Measurements from ENCODE around the gene MUTYH.

Gene MUTYH

GRCh38 chr1:45321444-45321843 lies 18.8 kb downstream of the MUTYH start:
- no peak overlapping the region for H2AFZ ChIP-seq (ENCODE audit: low read length, unreplicated experiment)

GRCh38 chr1:45319761-45320160 lies 20.5 kb downstream of the MUTYH start:
- Histone ChIP-seq H3K4me1 (ENCODE audit: control insufficient read depth, insufficient read depth, low read length, unreplicated experiment) (no peaks in the 10 kb centered on the region), H2AFZ (ENCODE audit: low read length, unreplicated experiment) (no peak overlapping the region), H3K27ac (ENCODE audit: low read depth, low read length) (no peak overlapping the region), H3K27me3 (ENCODE audit: insufficient read depth, low read length) (no peaks in the 10 kb centered on the region; the same call in 1 of the 2 replicates), H3K79me2 (ENCODE audit: control insufficient read depth, insufficient read depth, low read length, unreplicated experiment) (no peaks in the 10 kb centered on the region), H3K36me3 (ENCODE audit: insufficient read depth, low read length) (no peaks in the 10 kb centered on the region), H3K4me3 (ENCODE audit: low read depth, low read length) (no peak overlapping the region)

More at GRCh38 chr1:45321444-45321843, 18.8 kb downstream of the MUTYH start:
- no peaks in the 10 kb centered on the region; the same call in 1 of the 2 replicates for H3K27me3 ChIP-seq (ENCODE audit: insufficient read depth, low read length)
- peaks cover 11% of the 10 kb centered on the region for H3K4me1 ChIP-seq (ENCODE audit: control insufficient read depth, insufficient read depth, low read length, unreplicated experiment)
- no peak overlapping the region for H3K4me3 ChIP-seq (ENCODE audit: low read depth, low read length)
- no peaks in the 10 kb centered on the region for H3K79me2 ChIP-seq (ENCODE audit: control insufficient read depth, insufficient read depth, low read length, unreplicated experiment)
- H3K36me3 ChIP-seq (ENCODE audit: insufficient read depth, low read length) = no peaks in the 10 kb centered on the region
- H3K27ac ChIP-seq (ENCODE audit: low read depth, low read length) = no peak overlapping the region

- no peaks in the 10 kb centered on the region for H3K4me1 ChIP-seq (ENCODE audit: control insufficient read depth, insufficient read depth, low read length, unreplicated experiment)
- H3K36me3 ChIP-seq (ENCODE audit: insufficient read depth, low read length) = no peaks in the 10 kb centered on the region
- no peaks in the 10 kb centered on the region for H3K79me2 ChIP-seq (ENCODE audit: control insufficient read depth, insufficient read depth, low read length, unreplicated experiment)
- H2AFZ ChIP-seq (ENCODE audit: low read length, unreplicated experiment) = no peak overlapping the region
- H3K4me3 ChIP-seq (ENCODE audit: low read depth, low read length) = no peak overlapping the region
- H3K27ac ChIP-seq (ENCODE audit: low read depth, low read length) = no peak overlapping the region
- H3K27me3 ChIP-seq (ENCODE audit: insufficient read depth, low read length) = no peaks in the 10 kb centered on the region; the same call in 1 of the 2 replicates
These were observed 23.1 kb downstream of the MUTYH start for GRCh38 chr1:45317166-45317565.

- no peak overlapping the region for H3K27ac ChIP-seq (ENCODE audit: low read depth, low read length)
These were observed 26.0 kb downstream of the MUTYH start for GRCh38 chr1:45314266-45314665.

GRCh38 chr1:45306905-45307304 lies 33.3 kb downstream of the MUTYH start:
- Histone ChIP-seq H3K4me3 (ENCODE audit: low read depth, low read length) (no peak overlapping the region), H3K27me3 (ENCODE audit: insufficient read depth, low read length) (no peaks in the 10 kb centered on the region), H3K4me1 (ENCODE audit: control insufficient read depth, insufficient read depth, low read length, unreplicated experiment) (peaks cover 19% of the 10 kb centered on the region), H2AFZ (ENCODE audit: low read length, unreplicated experiment) (no peak overlapping the region), H3K27ac (ENCODE audit: low read depth, low read length) (peak overlapping the region; percentile 17; the same call in 1 of the 2 replicates), H3K36me3 (ENCODE audit: insufficient read depth, low read length) (no peaks in the 10 kb centered on the region), H3K79me2 (ENCODE audit: control insufficient read depth, insufficient read depth, low read length, unreplicated experiment) (no peaks in the 10 kb centered on the region)

More at GRCh38 chr1:45314266-45314665, 26.0 kb downstream of the MUTYH start:
- Histone ChIP-seq H3K27me3 (ENCODE audit: insufficient read depth, low read length) (no peaks in the 10 kb centered on the region; the same call in 1 of the 2 replicates), H3K36me3 (ENCODE audit: insufficient read depth, low read length) (no peaks in the 10 kb centered on the region), H3K79me2 (ENCODE audit: control insufficient read depth, insufficient read depth, low read length, unreplicated experiment) (no peaks in the 10 kb centered on the region), H3K4me3 (ENCODE audit: low read depth, low read length) (no peak overlapping the region), H2AFZ (ENCODE audit: low read length, unreplicated experiment) (no peak overlapping the region), H3K4me1 (ENCODE audit: control insufficient read depth, insufficient read depth, low read length, unreplicated experiment) (no peaks in the 10 kb centered on the region)

- Histone ChIP-seq H3K79me2 (ENCODE audit: control insufficient read depth, insufficient read depth, low read length, unreplicated experiment) (no peaks in the 10 kb centered on the region), H3K4me3 (ENCODE audit: low read depth, low read length) (no peak overlapping the region), H3K4me1 (ENCODE audit: control insufficient read depth, insufficient read depth, low read length, unreplicated experiment) (peaks cover 19% of the 10 kb centered on the region), H2AFZ (ENCODE audit: low read length, unreplicated experiment) (no peak overlapping the region), H3K27ac (ENCODE audit: low read depth, low read length) (peak overlapping the region; percentile 17; the same call in 1 of the 2 replicates), H3K36me3 (ENCODE audit: insufficient read depth, low read length) (no peaks in the 10 kb centered on the region), H3K27me3 (ENCODE audit: insufficient read depth, low read length) (no peaks in the 10 kb centered on the region)
These were observed 33.9 kb downstream of the MUTYH start for GRCh38 chr1:45306319-45306718.

- Histone ChIP-seq H3K36me3 (ENCODE audit: insufficient read depth, low read length) (no peaks in the 10 kb centered on the region), H3K27me3 (ENCODE audit: insufficient read depth, low read length) (no peaks in the 10 kb centered on the region), H3K4me1 (ENCODE audit: control insufficient read depth, insufficient read depth, low read length, unreplicated experiment) (peaks cover 19% of the 10 kb centered on the region), H3K79me2 (ENCODE audit: control insufficient read depth, insufficient read depth, low read length, unreplicated experiment) (no peaks in the 10 kb centered on the region), H3K4me3 (ENCODE audit: low read depth, low read length) (no peak overlapping the region), H2AFZ (ENCODE audit: low read length, unreplicated experiment) (no peak overlapping the region), H3K27ac (ENCODE audit: low read depth, low read length) (no peak overlapping the region)
These were observed 35.0 kb downstream of the MUTYH start for GRCh38 chr1:45305231-45305630.

GRCh38 chr1:45304311-45305081 lies 35.7 kb downstream of the MUTYH start:
- Histone ChIP-seq H3K27ac (ENCODE audit: low read depth, low read length) (peak overlapping the region; percentile 69), H3K79me2 (ENCODE audit: control insufficient read depth, insufficient read depth, low read length, unreplicated experiment) (no peaks in the 10 kb centered on the region), H3K4me3 (ENCODE audit: low read depth, low read length) (peak overlapping the region; percentile 80), H2AFZ (ENCODE audit: low read length, unreplicated experiment) (no peak overlapping the region), H3K4me1 (ENCODE audit: control insufficient read depth, insufficient read depth, low read length, unreplicated experiment) (peaks cover 19% of the 10 kb centered on the region), H3K36me3 (ENCODE audit: insufficient read depth, low read length) (no peaks in the 10 kb centered on the region), H3K27me3 (ENCODE audit: insufficient read depth, low read length) (no peaks in the 10 kb centered on the region)

- peaks cover 19% of the 10 kb centered on the region for H3K4me1 ChIP-seq (ENCODE audit: control insufficient read depth, insufficient read depth, low read length, unreplicated experiment)
- H3K4me3 ChIP-seq (ENCODE audit: low read depth, low read length) = peak overlapping the region; percentile 80
- peak overlapping the region; percentile 39 for H2AFZ ChIP-seq (ENCODE audit: low read length, unreplicated experiment)
- H3K36me3 ChIP-seq (ENCODE audit: insufficient read depth, low read length) = no peaks in the 10 kb centered on the region
- no peaks in the 10 kb centered on the region for H3K79me2 ChIP-seq (ENCODE audit: control insufficient read depth, insufficient read depth, low read length, unreplicated experiment)
- H3K27ac ChIP-seq (ENCODE audit: low read depth, low read length) = peak overlapping the region; percentile 80
- H3K27me3 ChIP-seq (ENCODE audit: insufficient read depth, low read length) = no peaks in the 10 kb centered on the region
These were observed 36.5 kb downstream of the MUTYH start for GRCh38 chr1:45303520-45304310.

- H3K4me1 ChIP-seq (ENCODE audit: control insufficient read depth, insufficient read depth, low read length, unreplicated experiment) = peaks cover 19% of the 10 kb centered on the region
- H3K4me3 ChIP-seq (ENCODE audit: low read depth, low read length) = peak overlapping the region; percentile 80
- peak overlapping the region; percentile 39 for H2AFZ ChIP-seq (ENCODE audit: low read length, unreplicated experiment)
- H3K27me3 ChIP-seq (ENCODE audit: insufficient read depth, low read length) = no peaks in the 10 kb centered on the region
- H3K36me3 ChIP-seq (ENCODE audit: insufficient read depth, low read length) = no peaks in the 10 kb centered on the region
- H3K27ac ChIP-seq (ENCODE audit: low read depth, low read length) = peak overlapping the region; percentile 80
- no peaks in the 10 kb centered on the region for H3K79me2 ChIP-seq (ENCODE audit: control insufficient read depth, insufficient read depth, low read length, unreplicated experiment)
These were observed 37.6 kb downstream of the MUTYH start for GRCh38 chr1:45302505-45303150.
